Ishikawa (cell line): ENCODE results near the gene DUSP23.

Experiments used
- CEBPB ChIP-seq: IDR thresholded peaks from 2 replicates; pipeline ENCODE4 v1.6.1; 2012
- CREB1 ChIP-seq: IDR thresholded peaks from 2 replicates; pipeline ENCODE4 v1.6.1; 2012; ENCODE audit warnings: low read depth
- EGR1 ChIP-seq: IDR thresholded peaks from 2 replicates; pipeline ENCODE4 v1.6.1; 2012
- EP300 ChIP-seq: IDR thresholded peaks from 2 replicates; pipeline ENCODE4 v1.6.1; 2012; ENCODE audit warnings: borderline replicate concordance
- NFIC ChIP-seq: IDR thresholded peaks from 2 replicates; pipeline ENCODE4 v1.6.1; 2012
- RAD21 ChIP-seq: IDR thresholded peaks from 2 replicates; pipeline ENCODE4 v1.6.1; 2012; ENCODE audit warnings: low read depth
- REST ChIP-seq: IDR thresholded peaks from 2 replicates; pipeline ENCODE4 v1.6.1; 2012; ENCODE audit warnings: low read depth, mild to moderate bottlenecking
- TAF1 ChIP-seq: IDR thresholded peaks from 2 replicates; pipeline ENCODE4 v1.6.1; 2012; ENCODE audit warnings: low read depth, mild to moderate bottlenecking
- TCF12 ChIP-seq: IDR thresholded peaks from 2 replicates; pipeline ENCODE4 v1.6.1; 2012; ENCODE audit warnings: low read depth
- TEAD4 ChIP-seq: IDR thresholded peaks from 2 replicates; pipeline ENCODE4 v1.6.1; 2012
- YY1 ChIP-seq: IDR thresholded peaks from 2 replicates; pipeline ENCODE4 v1.6.1; 2012; ENCODE audit warnings: low read depth
- ZBTB7A ChIP-seq: IDR thresholded peaks from 2 replicates; pipeline ENCODE4 v1.6.1; 2012; ENCODE audit warnings: low read depth
- TF ChIP-seq, protein P1 (sequence below): IDR thresholded peaks from 2 replicates; pipeline ENCODE4 v1.6.1; 2012
- TF ChIP-seq, protein P2 (sequence below): IDR thresholded peaks from 2 replicates; pipeline ENCODE4 v1.6.1; 2012

DNA sequence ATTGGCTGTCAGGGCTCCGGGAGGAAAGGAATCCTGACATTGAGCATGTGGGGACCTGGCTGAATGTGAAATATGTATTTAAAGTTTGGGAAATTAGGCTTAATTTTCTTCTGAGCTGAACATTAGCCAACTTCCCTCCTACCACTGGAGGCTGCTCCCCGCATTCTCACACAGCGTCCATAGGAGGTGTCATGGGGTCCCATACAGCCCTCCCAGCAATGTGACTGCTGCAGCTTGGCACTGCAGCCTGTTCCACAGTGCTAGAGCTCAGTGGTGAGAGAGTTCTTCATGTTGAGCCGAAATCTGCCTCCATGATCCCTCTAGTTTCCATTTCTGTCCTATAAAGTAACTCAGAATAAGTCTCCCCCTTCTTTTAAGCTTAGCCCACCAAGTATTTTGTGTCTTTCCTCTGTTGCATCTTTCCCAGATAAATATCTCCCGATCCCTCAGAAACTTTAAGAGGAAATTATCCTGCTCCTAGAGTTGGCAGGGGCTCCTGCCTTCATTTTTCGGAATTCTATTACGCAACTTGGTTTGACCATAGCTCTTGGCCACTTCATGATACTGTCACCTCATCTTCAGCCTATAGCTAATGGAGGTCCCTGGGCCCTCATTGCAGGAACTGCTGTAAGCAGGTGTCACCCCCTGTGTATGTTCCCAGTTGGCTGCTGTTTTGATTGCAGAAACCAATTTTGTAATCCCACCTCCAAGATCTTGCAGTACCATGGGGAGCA is 23.4 kb downstream of the DUSP23 start:
- TF ChIP-seq REST (no peak), YY1 (no peak), RAD21 (no peak), NFIC (no peak), TAF1 (no peak), TCF12 (no peak), TEAD4 (no peak), CREB1 (no peak), CEBPB (0 out of 2 replicates have a peak, but pooled peaks have one; percentile 19), EP300 (no peak), EGR1 (no peak), ZBTB7A (no peak)
- TF ChIP-seq, protein P1, sequence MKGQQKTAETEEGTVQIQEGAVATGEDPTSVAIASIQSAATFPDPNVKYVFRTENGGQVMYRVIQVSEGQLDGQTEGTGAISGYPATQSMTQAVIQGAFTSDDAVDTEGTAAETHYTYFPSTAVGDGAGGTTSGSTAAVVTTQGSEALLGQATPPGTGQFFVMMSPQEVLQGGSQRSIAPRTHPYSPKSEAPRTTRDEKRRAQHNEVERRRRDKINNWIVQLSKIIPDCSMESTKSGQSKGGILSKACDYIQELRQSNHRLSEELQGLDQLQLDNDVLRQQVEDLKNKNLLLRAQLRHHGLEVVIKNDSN: no peak
- TF ChIP-seq, protein P2, sequence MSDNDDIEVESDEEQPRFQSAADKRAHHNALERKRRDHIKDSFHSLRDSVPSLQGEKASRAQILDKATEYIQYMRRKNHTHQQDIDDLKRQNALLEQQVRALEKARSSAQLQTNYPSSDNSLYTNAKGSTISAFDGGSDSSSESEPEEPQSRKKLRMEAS: no peak
